ENCODE data around the gene CLEC11A.

The CLEC11A gene

DNA sequence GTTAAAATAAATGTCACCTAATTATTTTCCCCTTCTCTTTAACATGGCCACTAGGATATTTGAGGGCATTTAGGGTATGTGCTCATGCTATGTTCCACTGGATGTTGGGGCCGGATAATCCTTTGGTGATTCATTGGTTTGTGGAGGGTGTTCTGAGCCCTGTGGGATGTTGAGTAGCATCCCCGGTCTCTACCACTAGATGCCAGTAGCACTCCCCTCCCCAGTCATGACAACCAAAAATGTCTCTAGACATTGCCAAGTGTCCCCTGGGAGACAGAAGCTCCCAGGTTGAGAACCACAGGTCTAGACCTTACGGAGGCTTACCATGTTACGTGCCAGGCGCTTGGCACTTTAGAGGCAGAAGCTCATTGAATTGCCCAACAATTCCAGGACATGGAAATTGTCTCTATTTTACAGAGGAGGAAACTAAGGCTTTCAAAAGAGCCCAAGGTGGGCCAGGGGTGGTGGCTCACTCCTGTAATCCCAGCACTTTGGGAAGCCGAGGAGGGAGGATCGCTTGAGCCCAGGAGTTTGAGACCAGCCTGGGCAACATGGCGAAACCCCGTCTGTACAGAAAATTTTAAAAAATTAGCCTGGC is 17.6 kb upstream of the CLEC11A start:
- DNase-seq, result peak in 1 of 2 experiments; percentile 31

DNA sequence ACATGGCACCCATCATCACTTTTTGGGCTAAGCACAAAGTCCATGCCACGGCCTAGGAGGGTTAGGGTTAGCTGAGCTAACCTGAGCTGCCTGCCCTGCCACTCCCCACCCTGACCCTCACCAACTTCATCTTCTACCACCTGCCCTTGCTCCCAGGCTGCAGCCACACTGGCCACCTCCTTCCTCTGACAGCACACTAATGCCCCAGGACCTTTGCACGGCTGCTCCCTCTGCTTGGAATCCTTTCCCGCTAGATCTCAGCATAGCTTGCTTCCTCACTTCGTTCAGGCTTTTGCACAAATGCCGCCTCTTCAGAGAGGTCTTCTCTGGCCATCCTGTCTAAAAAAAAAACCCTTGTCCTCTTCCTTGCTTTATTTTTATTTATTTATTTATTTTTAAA is 16.8 kb upstream of the CLEC11A start:
- no peak for DNase-seq

DNA sequence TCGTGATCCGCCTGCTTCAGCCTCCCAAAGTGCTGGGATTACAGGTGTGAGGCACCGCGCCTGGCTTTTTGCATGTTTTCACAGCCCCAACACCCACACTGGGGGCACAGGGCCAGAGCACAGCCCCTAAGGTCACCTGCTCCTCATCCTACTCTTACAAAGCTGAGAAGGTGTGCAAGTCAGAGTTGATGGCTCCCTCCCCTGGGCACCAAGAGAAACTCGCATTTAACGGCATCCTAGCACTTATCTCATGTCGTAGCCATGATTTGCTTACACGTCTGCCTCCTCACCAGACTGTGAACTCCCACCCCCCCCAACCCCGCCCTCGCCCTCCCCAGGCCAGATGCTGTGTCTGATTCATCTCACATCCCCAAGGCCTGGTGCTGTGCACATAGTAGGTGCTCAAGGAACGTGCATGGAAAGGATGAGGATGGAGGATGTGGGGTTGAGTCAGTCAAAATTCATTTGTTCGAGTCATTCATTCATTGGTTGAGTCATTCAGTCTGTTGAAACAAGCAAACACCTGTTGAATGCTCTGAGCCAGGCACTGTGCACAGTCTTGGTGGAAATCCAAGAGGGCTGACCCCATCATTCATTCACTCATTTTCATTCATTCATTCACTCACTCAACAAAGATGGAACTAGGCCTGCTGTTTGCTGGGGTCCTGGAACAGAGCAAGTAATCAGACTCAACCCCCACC is 14.8 kb upstream of the CLEC11A start:
- DNase-seq, result no peak

DNA sequence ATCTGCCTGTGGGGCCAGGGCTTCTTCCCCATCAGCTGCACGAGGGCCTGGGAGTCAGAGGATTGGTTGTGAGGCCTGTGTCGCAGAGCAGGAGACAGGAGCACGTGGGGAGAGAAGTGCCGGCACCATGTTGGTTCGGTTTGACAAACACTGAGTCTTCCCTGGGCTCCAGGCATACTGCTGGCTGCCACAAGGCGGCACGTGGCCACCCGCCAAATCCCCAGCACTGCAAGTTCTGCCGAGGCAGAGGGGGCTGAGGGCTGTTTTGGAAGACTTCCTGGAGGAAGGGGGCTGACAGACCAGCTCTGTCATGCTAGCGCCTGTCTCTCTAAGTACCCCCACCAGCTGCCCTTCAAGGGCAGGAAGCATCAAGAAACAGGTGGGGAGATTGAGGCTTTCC is 13.1 kb upstream of the CLEC11A start:
- no peak for DNase-seq

DNA sequence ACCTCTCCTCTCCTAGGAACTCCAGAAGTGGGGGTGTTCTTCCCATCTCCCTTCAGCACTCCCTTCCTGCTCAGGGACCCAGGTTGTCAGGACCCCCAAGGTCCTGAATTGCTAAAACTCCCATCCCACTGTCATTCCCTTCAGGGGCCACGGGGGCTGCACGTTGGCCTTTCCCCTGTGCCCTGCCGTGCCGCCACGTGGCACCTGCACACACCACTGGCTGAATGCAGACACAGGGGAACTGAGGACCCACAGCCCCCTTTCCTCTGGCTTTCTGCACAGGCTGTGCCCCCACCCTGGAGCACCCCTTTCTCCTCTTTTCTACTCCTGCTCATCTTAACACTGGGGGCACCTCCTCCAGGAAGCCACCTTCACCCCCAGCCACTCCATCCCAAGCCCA is 12.6 kb upstream of the CLEC11A start:
- no peak for DNase-seq

DNA sequence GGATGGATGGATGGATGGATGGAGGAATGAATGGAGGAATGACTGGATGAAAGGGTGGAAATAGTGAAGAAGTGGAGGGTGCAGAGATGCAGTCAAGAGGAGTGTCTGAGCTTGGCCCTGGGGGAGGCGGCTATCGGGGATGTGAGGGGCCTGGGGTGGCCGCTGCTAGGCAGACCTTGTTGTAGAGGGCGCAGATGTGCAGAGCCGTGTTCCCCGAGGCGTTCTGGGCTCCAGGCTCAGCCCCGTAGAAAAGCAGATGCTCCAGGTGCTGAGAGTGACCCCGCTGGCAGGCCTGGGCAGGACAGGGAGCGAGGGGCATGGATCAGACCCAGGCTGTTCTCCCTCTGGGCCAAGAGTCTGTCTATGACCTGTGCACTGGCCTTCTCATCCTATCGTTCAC is 12.0 kb upstream of the CLEC11A start:
- DNase-seq, result no peak

DNA sequence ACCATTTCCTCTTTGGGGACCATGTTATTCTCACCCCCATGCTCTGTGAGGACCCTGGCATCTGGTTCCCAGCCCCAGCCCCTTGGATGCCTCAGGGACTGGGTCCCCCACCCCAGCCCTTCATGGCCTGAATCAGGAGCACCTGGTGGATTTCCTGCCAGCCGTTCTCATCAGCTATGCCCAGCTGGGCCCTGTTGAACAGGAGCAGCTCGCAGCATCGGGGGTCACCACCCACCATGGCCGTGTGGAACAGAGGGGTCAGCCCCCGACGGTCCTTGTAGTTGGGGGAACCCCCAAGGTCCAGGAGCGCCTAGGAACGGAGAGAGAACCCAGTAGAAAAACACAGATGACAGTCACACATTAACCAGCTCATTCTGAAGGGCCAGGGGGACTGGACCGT is 11.4 kb upstream of the CLEC11A start:
- no peak for DNase-seq

DNA sequence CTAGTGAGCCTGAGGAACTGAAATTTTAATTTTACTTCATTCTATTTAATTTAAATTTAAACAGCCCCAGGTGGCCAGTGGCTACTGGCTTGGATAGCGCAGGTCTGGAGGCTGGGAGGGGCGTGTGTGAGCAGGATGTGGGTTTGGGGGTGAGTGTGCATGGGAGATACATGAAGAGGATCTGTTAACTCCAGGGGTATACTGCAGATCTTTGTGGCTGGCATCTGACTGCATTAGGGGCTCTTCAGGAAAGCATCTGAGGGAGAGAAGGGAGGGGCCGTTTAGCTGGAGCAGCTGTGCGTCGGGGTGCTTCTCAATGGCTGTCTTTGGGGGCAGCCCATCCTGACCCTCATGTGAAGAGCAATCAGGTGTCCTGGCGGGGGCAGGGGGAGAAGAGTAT is 10.3 kb upstream of the CLEC11A start:
- DNase-seq, result no peak

DNA sequence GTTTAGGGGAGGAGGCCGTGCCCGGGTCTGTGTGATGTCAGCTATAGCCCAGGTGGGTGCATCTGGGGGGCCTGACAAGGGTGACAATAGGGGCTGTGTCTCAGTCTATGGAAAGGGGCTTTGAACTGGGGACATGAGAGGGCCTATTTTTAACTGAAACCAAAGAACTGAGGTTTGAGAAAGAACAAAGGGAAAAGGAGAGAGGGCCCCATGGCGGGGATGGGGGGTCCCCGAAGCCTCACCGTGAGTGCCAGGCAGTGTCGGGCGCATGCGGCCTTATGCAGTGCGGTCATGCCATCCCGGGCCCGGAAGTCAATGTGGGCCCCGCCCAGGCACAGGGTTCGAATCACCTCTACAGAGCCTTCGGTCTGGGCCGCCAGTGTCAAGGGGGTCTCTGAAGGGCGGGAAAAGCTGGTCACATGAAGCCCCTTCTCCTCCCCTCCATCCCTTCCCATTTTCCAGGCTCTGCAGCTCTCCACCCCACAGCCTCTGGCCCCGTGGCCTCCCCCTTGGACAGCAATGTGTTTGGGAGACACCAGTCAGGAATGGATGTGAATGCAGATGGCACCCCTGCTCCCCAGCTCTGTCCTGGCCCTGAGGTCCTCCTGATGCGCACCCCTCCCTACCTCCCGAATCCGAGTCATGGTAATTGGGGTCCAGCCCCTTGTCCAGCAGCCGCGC is 9.5 kb upstream of the CLEC11A start:
- DNase-seq, result no peak

DNA sequence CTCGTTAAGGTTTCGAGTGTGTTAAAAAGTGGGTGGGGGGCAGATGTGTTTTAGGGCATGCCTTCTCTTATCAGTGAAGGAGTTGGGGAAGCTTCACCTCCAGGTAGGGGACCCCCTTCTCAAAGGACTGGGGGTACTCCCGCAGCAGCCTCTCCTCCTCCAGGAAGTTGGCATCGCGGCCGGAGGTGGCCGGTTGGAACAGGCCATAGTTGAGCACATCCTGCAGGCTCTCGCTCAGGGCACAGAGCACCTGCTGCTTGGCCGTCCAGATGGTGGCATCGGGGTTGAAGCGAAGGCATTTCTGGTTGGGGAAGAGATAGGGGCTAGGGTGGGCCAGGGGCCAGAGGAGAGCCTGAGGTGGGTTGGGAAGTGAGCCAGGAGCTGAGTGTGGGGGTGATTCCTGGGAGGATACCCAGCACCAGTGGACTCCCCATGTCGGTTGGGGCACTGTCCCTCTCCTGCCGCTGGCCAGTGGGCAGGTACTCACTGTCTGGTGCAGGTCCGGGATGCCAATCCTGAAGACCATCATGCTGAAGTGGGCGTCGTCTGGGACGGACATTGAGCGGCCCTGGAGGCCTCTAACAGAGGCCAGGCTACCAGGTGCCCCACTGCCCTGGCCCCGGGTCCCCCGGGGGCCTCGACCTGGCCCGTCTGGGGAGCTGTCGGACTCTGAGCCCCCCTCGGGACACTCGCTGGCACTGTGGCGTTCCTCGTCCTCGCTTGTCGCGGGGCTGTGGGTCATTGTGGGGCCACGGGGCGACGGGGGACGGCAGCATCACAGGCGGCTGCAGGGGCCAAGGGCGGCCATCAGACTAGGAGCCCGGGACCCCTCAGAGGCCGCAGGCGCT is 6.8 kb upstream of the CLEC11A start:
- no peak for DNase-seq

DNA sequence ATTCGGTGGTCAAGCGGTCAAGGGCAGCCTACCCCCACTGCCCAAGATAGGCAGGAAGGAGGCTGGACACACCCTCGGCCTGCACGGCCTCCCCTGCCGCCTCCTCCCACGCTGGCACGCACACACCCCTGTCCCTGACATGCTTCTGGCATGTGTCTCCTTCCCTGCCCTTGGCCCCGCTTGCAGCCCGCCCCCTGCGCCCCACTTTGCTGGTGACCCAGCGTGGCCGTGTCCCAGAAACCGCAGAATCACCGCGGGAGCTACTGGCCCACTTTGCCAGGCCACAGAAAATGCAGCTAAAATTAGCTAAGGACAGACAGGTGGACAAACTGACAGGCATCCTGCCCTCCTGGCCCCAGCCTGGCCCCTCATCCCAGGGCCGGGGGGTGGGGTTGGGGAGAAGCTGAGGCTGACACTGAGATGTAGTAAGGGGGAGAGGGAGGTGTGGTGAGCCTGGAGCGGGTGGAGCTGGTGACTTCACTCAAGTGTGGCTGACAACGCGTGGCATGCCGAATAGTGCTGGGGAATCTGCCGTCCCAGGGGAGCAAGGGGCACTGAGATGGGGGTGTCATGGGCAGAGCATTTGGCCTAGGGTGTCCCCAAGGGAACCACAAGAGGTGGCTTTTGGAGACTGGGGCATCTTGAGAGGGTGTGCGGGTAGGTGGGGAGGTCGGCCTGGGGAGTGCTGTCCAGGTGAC is 6.0 kb upstream of the CLEC11A start:
- no peak for DNase-seq

DNA sequence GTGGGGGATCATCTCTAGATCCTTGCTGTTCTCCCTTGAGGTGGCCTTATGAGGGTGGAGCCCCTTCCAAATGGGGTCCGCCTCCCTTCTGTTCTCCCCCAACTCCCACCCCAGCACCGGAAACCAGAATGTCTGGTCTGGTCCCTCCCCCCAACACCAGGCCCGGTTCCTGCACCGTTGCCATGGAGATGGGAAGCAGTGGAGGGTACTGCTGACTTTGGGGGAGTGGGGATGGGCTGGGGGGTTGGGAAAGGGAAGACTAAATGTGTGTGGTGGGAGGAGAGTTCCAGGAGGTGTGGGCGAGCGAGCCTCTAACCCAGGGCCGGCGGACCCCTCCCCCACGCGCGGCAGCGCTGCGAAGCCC is 5.3 kb upstream of the CLEC11A start:
- no peak for DNase-seq

DNA sequence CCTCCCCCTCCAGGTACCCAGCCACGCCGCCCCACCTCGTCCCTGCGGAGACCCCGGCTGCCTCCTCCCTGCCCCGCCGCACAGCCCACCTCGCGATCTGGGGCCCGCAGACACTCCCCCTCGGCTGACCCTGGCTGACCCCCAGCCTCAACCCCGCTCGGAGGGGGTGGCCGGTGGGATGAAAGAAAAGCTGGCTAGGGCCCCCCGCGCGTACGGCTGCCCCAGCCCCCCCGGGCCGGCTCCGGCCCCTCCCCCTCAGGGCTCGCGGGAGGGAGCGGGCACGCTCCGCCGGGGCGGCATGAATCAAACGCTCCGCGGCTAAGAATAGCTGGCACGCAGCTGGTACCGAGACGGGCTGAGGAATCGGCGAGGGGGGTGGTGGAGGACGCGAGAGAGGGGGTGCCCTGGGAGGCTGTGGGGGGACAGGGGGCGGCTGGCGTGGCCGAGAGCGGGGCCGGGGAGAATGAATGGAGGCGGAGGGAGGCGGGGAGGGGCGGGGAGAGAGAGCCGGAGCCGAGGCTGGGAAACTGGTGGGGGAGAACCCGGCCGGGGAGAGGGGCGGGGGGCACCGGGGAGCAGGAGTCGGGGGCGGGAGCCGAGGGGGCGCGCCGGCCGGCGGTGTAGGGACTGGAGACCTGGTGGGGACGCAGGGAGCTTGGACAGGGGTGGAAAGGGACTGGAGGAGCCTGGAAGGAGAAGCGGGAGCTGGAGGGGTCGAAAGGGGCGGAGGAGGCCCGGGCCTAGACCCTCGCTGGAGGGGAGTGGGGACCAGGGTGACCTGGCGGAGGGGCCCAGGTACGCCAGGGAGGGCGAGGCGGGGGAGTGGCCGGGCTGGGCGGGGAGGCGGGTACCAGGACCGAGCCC is 4.7 kb upstream of the CLEC11A start:
- DNase-seq, result no peak

DNA sequence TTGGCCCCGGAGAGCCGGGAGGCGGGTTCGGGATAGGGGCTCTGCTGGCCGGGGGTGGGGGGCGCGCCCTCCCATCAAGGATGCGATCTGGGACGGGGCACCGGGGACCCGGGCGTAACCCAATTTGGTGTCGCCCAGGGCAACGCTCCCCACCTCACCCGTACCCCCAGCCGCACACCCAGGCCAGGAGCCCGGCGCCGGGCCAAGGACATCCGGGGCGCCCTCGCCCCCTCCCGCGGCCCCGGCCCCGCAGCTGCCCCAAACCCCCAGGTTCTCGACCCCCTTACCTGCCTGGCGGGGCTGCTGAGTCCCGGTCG is 4.1 kb upstream of the CLEC11A start:
- DNase-seq, result no peak

DNA sequence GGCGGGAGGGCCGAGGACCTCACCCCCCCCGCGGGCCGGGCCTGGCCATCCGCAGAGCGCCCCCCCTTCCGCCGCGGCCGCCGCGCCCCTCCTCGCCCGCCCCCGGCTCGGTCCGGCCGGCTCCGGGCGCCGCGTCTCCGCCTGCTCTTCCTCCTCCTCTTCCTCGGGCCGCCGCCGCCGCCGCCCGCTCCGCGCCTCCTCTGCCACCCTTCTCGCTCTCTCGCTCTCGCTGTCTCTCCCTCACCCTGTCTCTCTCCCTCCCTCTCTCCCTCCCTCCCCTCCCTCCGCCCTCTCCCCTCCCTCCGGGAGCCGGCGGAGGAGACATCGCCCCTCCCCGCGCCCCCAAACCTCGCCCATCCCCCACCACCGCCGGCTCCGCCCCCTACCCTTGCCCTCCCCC is 3.6 kb upstream of the CLEC11A start, which contains the start of gene SHANK1:
Gene SHANK1, minus strand, starts transcription at position 237 of the 400 bp plus-strand sequence. CDS start 2,883 bp downstream, outside the sequence.
- DNase-seq, result no peak

DNA sequence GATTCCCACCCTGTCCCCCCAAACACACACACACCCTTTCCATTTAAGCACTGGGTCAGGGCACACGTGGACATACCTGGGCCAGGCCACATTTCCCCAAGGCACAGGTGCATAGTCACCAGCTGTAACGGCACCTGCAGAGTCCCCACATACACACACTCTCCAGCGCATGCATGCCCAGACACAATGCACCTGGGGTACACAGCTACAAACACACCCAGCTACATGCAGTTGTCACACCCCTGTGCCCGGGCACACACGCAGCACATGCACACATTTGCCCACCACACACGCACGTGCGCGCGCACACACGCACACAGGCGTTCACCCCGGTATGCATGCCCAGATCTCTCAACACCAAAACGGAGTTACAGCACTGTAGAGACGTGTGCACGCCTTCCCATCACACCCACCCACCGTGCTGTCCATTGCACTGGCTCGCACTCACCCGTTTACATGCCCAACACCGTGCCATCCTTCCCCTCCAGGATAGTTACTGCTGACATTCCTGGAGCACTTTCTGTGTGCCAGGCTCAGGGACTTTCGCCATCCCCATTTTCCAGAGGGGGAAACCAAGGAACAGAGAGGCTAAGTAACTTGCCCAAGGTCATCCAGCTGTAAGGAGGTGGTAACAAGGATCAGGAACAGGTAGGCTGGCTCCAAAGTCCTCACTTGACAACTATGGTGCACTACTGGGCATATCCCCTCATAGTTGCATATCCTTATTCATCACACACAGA is 2.8 kb upstream of the CLEC11A start:
- DNase-seq, result no peak

DNA sequence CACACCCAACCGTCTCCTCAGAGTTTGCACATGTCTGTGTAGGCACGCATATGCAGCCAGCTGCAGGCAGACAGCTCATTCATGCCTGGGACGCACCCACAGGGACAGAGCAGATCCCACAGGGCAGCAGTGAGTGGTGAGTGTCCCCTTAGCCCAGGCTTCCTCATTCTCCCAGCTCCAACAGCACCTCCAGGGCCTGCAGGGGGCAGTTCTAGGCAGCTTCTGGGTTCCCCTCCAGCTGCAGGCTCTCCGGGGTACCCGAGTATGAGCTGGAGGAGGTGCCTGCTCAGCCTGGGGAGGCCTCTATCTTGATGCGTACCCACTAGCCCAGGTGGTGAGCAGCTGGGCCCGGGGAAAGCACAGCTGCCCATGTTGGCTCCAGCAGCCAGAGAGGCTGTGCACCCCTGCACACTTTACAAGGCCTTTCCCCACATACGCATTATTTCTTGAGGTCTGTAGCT is 2.2 kb upstream of the CLEC11A start:
- DNase-seq, result no peak

DNA sequence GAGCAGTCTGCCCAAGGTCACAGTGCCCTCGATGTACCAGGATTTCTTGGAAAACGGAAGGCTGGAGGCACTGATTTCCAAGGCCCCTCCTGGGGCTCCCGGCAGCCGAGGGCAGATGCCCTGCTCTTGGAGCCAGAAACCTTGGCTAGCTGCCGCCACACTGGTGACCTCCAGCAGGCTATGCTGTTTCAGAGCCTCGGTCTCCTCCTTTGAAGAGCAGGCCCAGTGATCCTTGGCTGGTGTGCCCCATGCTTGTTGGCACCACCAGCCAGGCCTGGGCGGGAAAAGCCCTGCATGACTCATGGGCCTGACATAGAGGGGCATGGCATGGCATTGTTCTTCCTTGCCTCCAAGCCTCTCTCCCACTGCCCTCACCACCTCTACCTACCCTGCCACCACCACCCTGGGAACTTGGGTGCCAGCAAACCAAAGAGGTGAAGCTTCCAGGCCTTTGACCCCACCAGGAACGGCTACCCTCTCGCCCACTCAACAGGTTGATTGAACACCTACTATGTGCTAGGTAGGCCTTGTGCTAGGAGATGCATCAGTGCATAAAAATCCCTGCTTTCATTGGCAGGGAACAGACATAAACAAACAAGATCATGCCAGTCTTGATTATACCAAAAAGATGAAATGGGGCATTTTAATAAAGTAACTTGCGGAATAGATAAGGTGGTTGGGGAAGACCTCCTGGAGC is 1.6 kb upstream of the CLEC11A start:
- DNase-seq, result no peak

DNA sequence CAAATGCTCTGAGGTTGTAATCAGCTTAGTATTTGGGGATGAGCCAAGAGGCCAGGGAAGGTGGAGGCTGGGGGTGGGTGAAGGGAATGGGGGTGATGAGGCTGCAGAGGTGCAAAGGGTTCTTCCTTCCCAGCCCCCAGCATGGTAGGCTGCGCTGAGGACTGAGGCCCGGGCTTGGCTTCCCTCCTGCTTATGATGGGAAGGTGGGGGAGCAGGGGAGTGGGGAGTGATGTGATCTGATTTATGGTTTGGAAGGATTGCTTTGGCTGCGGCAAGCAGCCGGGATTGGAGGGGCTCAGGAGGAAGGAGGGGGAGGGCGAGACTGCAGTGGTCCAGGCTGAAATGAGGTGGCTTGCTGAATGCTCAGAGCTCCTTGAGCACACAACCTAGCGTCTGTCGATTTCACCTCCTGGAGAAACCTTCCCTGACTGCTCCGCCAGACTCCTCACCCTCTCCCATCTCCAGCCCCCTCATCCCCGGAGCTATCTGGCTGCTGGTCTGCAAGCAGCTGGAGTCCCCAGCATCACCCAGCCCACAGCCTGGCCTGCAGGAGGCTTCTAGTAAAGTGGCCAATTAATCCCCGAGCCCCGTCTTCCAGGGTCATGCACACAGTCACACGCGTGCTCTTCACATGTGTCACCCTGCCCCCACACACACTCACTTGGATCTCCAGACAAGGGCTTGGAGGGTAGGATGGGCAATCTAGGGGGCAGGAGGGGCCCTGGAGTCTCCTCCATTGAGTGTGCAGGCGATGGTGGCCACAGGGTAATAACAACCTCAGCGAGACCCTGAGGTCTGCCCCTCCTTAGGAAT is 757 bp upstream of the CLEC11A start:
- no peak for DNase-seq
